ENCODE data around the gene PDGFC. TPM values are rescaled to one million over a fixed set of nuclear protein-coding genes. Genes with fewer than 3 reads are reported as not detected.

PDGFC gene
- total RNA-seq, 4 donors from 2014 or later = 8.4 to 34.7 (median 21.9) TPM

DNA sequence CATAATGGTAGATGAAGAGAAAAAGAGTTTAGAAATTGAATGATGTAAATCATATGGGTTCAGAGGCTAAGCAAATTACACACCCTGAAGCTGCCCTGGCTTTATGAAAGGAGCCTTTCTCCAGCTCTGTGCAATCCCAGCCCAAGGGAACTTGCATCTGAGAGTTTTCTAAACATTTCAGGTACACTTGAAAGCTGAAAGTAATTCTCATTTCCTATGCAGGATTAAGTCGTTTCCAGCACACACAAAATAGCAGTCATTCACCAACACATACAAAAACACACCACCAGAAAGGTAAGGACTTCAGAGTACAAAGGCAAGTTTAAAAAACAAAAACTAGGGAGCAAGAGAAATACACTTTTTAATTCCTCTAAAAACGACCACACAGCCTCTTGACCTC is 1.7 kb downstream of the PDGFC start:
- Histone ChIP-seq H3K9me3 (no peaks in the 10 kb centered on the region), H3K27ac (peak overlapping the region in 2 of 4 donors; percentile 89 to 90), H3K36me3 (no peaks in the 10 kb centered on the region), H3K4me1 (peaks cover 0 to 44% (median 3%) of the 10 kb centered on the region in 4 donors), H3K4me3 (peak overlapping the region; percentile 60 to 89 (median 66)), H3K27me3 (no peaks in the 10 kb centered on the region)
- DNase-seq (ENCODE audit: low spot score in 2 of 2) = no peak
- WGBS, 2 donors = 7 to 19% methylated on average over 2 of the region's 2 CpGs
- no peak for TF ChIP-seq POLR2A (IDR thresholded peaks at IDR 0.05)
- TF ChIP-seq, protein P1, sequence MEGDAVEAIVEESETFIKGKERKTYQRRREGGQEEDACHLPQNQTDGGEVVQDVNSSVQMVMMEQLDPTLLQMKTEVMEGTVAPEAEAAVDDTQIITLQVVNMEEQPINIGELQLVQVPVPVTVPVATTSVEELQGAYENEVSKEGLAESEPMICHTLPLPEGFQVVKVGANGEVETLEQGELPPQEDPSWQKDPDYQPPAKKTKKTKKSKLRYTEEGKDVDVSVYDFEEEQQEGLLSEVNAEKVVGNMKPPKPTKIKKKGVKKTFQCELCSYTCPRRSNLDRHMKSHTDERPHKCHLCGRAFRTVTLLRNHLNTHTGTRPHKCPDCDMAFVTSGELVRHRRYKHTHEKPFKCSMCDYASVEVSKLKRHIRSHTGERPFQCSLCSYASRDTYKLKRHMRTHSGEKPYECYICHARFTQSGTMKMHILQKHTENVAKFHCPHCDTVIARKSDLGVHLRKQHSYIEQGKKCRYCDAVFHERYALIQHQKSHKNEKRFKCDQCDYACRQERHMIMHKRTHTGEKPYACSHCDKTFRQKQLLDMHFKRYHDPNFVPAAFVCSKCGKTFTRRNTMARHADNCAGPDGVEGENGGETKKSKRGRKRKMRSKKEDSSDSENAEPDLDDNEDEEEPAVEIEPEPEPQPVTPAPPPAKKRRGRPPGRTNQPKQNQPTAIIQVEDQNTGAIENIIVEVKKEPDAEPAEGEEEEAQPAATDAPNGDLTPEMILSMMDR (IDR thresholded peaks at IDR 0.05) = no peak
- TF ChIP-seq EP300 (IDR thresholded peaks at IDR 0.05) = no peak

DNA sequence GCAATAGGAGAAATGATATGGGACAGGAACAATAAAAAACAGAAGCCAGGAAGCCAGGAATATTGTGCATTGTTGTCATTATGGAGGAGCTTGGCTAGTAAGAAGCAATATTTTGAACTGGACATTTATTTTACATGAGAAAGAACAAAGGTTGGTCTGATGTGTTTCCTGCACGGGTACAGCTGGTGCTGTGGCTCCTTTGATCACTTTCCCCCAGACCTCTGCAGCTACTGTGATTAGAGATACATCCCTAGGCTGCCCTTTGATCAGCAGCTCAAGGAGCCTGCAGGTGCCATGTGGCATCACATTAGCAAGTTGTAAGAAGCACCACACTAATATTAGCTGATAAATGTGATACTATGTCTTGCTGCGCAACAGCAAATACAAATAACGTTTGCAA is 2.5 kb downstream of the PDGFC start:
- Histone ChIP-seq H3K9me3 (no peaks in the 10 kb centered on the region), H3K27ac (peak overlapping the region in 2 of 4 donors; percentile 12 to 13), H3K36me3 (no peaks in the 10 kb centered on the region), H3K4me3 (peak overlapping the region in 1 of 4 donors; percentile 89), H3K27me3 (no peaks in the 10 kb centered on the region), H3K4me1 (peaks cover 0 to 44% (median 3%) of the 10 kb centered on the region in 4 donors)
- WGBS, 2 donors = 64 to 65% methylated on average over 3 of the region's 3 CpGs
- no peak for DNase-seq (ENCODE audit: low spot score in 2 of 2)
- TF ChIP-seq EP300 (IDR thresholded peaks at IDR 0.05) (no peak), POLR2A (IDR thresholded peaks at IDR 0.05) (no peak)
- TF ChIP-seq, protein P1 (IDR thresholded peaks at IDR 0.05) = no peak

DNA sequence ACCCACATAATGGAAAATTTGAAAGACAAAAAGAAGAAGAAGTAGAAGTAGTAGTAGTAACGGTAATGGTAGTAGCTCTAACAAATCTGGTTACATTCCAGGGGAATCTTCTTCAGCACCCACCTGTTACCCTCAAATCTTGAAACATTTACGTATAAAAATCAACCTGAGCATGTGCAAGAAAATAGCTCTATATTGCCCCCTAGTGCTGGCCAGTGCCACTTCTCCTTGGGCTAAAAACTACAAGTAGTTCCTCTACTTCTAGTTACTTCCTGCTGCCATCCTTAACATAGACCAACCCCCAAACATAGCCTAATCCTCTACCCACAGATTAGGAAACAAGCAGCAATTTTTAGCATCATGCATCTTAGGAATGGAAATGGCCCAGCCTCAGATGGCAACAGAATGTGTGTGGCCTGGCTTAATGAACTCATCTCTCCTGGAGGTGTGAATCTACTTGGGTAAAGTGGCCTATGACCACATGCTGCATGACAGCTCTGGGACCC is 3.1 kb downstream of the PDGFC start:
- Histone ChIP-seq H3K4me1 (peaks cover 0 to 44% (median 3%) of the 10 kb centered on the region in 4 donors), H3K27me3 (no peaks in the 10 kb centered on the region), H3K36me3 (no peaks in the 10 kb centered on the region), H3K9me3 (no peaks in the 10 kb centered on the region), H3K27ac (peak overlapping the region in 2 of 4 donors; percentile 12 to 13), H3K4me3 (peak overlapping the region in 1 of 4 donors; percentile 89)
- peak; percentile 49 to 72 for DNase-seq (ENCODE audit: low spot score in 2 of 2)
- TF ChIP-seq, protein P1 (IDR thresholded peaks at IDR 0.05) = peak; percentile 69 to 81 (median 77)
- TF ChIP-seq EP300 (IDR thresholded peaks at IDR 0.05) (peak in 1 of 2 donors; percentile 75), POLR2A (IDR thresholded peaks at IDR 0.05) (no peak)
- WGBS, 2 donors = 33 to 41% methylated on average over 2 of the region's 2 CpGs

DNA sequence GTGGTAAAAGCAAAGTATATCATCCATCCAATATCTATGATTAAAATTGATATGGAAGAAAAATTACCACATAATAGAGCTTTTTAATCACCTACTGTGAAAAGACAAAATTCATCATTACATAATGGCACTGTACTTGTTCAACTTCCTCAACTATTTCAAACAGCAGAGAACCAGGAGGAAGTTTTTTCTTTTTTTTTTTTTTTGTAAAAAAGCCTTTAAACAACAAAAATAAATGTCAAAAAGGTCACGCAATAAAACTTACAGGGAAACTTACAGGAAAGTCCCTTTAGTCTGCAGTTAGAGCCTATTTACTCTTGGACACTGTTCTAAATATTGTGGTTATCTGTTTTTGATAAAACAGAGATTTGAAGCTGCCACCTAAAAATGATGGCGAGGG is 4.8 kb downstream of the PDGFC start:
- TF ChIP-seq, protein P1 (IDR thresholded peaks at IDR 0.05) = no peak
- no peak for TF ChIP-seq EP300 (IDR thresholded peaks at IDR 0.05)
- no peak for TF ChIP-seq POLR2A (IDR thresholded peaks at IDR 0.05)
- no peak overlapping the region for H3K4me3 ChIP-seq
- WGBS, 2 donors = 81 to 88% methylated on average over 2 of the region's 2 CpGs
- H3K27ac ChIP-seq = no peak overlapping the region
- H3K27me3 ChIP-seq = no peaks in the 10 kb centered on the region
- no peaks in the 10 kb centered on the region for H3K36me3 ChIP-seq
- no peaks in the 10 kb centered on the region for H3K9me3 ChIP-seq
- peaks cover 0 to 38% (median 3%) of the 10 kb centered on the region in 4 donors for H3K4me1 ChIP-seq
- no peak for DNase-seq (ENCODE audit: low spot score in 2 of 2)

DNA sequence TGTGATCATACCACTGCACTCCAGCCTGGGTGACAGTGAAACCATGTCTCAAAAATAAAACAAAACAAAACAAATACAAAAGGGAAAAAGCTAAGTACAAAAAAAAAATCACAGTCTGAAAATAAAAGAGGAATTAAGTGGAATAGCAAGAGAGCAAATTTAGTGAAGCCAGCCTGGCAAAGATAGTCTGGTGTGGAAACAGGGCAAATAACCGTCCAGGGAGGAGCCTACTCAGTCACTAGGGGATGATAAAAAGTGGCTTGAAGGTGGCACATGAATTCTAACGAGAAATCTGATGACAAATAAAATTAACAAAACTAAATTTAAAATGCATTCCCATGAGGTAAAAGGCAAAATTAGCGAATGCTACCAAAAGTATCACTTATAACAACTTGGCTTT is 8.2 kb downstream of the PDGFC start:
- no peak overlapping the region for H3K4me3 ChIP-seq
- no peaks in the 10 kb centered on the region for H3K27me3 ChIP-seq
- TF ChIP-seq, protein P1 (IDR thresholded peaks at IDR 0.05) = no peak
- no peak for TF ChIP-seq EP300 (IDR thresholded peaks at IDR 0.05)
- TF ChIP-seq POLR2A (IDR thresholded peaks at IDR 0.05) = no peak
- H3K36me3 ChIP-seq = no peaks in the 10 kb centered on the region
- H3K9me3 ChIP-seq = no peaks in the 10 kb centered on the region
- H3K4me1 ChIP-seq = peaks cover 0 to 27% (median 0%) of the 10 kb centered on the region in 4 donors
- no peak for DNase-seq (ENCODE audit: low spot score in 2 of 2)
- H3K27ac ChIP-seq = no peak overlapping the region
- WGBS, 2 donors = 89 to 91% methylated on average over 3 of the region's 3 CpGs
